HS-27A (cell line): ENCODE data around the gene SLC51A.

Experiments
- DNase-seq: peaks from one replicate; pipeline ENCODE4 v3.0.0-alpha.2; 2012; ENCODE audit warnings: low read depth, missing footprints

Gene SLC51A

GRCh38 chr3:196216681-196217211, 412 bp downstream of the SLC51A start:
- DNase-seq, result no peak

- no peak for DNase-seq
These were observed 1.2 kb downstream of the SLC51A start for GRCh38 chr3:196217307-196218154.

- DNase-seq, result no peak
These were observed 1.9 kb downstream of the SLC51A start for GRCh38 chr3:196218155-196218712.

GRCh38 chr3:196219194-196219969, 3.0 kb downstream of the SLC51A start:
- DNase-seq, result no peak

GRCh38 chr3:196219970-196220311, 3.6 kb downstream of the SLC51A start:
- no peak for DNase-seq

- DNase-seq, result no peak
These were observed 4.3 kb downstream of the SLC51A start for GRCh38 chr3:196220587-196220986.

GRCh38 chr3:196220991-196221390, 4.7 kb downstream of the SLC51A start:
- no peak for DNase-seq

GRCh38 chr3:196222876-196223595, 6.7 kb downstream of the SLC51A start:
- DNase-seq, result no peak

GRCh38 chr3:196225086-196225485, 8.8 kb downstream of the SLC51A start:
- DNase-seq, result no peak

GRCh38 chr3:196225763-196226364, 9.5 kb downstream of the SLC51A start:
- no peak for DNase-seq

GRCh38 chr3:196227121-196227561, 10.8 kb downstream of the SLC51A start:
- DNase-seq, result no peak

GRCh38 chr3:196227629-196228493, 11.5 kb downstream of the SLC51A start:
- no peak for DNase-seq

- no peak for DNase-seq
These were observed 16.0 kb downstream of the SLC51A start for GRCh38 chr3:196232154-196232881.

- DNase-seq, result no peak
These were observed 16.5 kb downstream of the SLC51A start for GRCh38 chr3:196232882-196233251.

- no peak for DNase-seq
These were observed 19.3 kb downstream of the SLC51A start for GRCh38 chr3:196235452-196236122.

- no peak for DNase-seq
These were observed 19.9 kb downstream of the SLC51A start for GRCh38 chr3:196236223-196236622.

- no peak for DNase-seq
These were observed 20.9 kb downstream of the SLC51A start for GRCh38 chr3:196237203-196237602.

GRCh38 chr3:196238612-196239560, 22.6 kb downstream of the SLC51A start:
- DNase-seq, result no peak
